Stimulated activated naive CD8-positive, alpha-beta T cell treated with anti-CD3 and anti-CD28 coated beads, Interleukin-15, Interleukin-2, amounts not matched to agents 100 ng/mL and 50 ng/mL, for 24 hours (primary cell): Measurements from ENCODE around the gene TTLL7.

ENCODE experiments used
- H3K27ac Mint-ChIP-seq: one replicate; pipeline ENCODE4 v1.8.0; 2021; ENCODE audit warnings: mild to moderate bottlenecking, mixed read lengths
- H3K27me3 Mint-ChIP-seq: one replicate; pipeline ENCODE4 v1.8.0; 2021; ENCODE audit warnings: mixed read lengths
- H3K36me3 Mint-ChIP-seq: one replicate; pipeline ENCODE4 v1.8.0; 2021; ENCODE audit warnings: low read depth, mixed read lengths
- H3K4me1 Mint-ChIP-seq: one replicate; pipeline ENCODE4 v1.8.0; 2021; ENCODE audit warnings: low read depth, mixed read lengths
- H3K4me3 Mint-ChIP-seq: one replicate; pipeline ENCODE4 v1.8.0; 2021; ENCODE audit warnings: mild to moderate bottlenecking, mixed read lengths
- H3K9me3 Mint-ChIP-seq: one replicate; pipeline ENCODE4 v1.8.0; 2021; ENCODE audit warnings: mixed read lengths

Gene TTLL7

GRCh38 chr1:83967336-83967735 is 31.6 kb downstream of the TTLL7 start:
- H3K4me3 Mint-ChIP-seq, result no peak overlapping the region
- peaks cover 12% of the 10 kb centered on the region for H3K27me3 Mint-ChIP-seq
- no peak overlapping the region for H3K27ac Mint-ChIP-seq
- no peaks in the 10 kb centered on the region for H3K36me3 Mint-ChIP-seq
- no peaks in the 10 kb centered on the region for H3K4me1 Mint-ChIP-seq
- H3K9me3 Mint-ChIP-seq, result no peaks in the 10 kb centered on the region

- peaks cover 12% of the 10 kb centered on the region for H3K27me3 Mint-ChIP-seq
- no peaks in the 10 kb centered on the region for H3K4me1 Mint-ChIP-seq
- no peaks in the 10 kb centered on the region for H3K9me3 Mint-ChIP-seq
- no peak overlapping the region for H3K27ac Mint-ChIP-seq
- no peaks in the 10 kb centered on the region for H3K36me3 Mint-ChIP-seq
- H3K4me3 Mint-ChIP-seq, result no peak overlapping the region
Observed at GRCh38 chr1:83964153-83964552, 34.8 kb downstream of the TTLL7 start.

- Mint-ChIP-seq H3K27me3 (peaks cover 5% of the 10 kb centered on the region), H3K4me1 (no peaks in the 10 kb centered on the region), H3K36me3 (no peaks in the 10 kb centered on the region), H3K4me3 (no peak overlapping the region), H3K27ac (no peak overlapping the region), H3K9me3 (no peaks in the 10 kb centered on the region)
Observed at GRCh38 chr1:83961571-83962295, 37.2 kb downstream of the TTLL7 start.

- no peak overlapping the region for H3K4me3 Mint-ChIP-seq
- H3K36me3 Mint-ChIP-seq, result no peaks in the 10 kb centered on the region
- H3K27ac Mint-ChIP-seq, result no peak overlapping the region
- H3K27me3 Mint-ChIP-seq, result peaks cover 2% of the 10 kb centered on the region
- no peaks in the 10 kb centered on the region for H3K9me3 Mint-ChIP-seq
- no peaks in the 10 kb centered on the region for H3K4me1 Mint-ChIP-seq
Observed at GRCh38 chr1:83960669-83961277, 38.2 kb downstream of the TTLL7 start.

DNA sequence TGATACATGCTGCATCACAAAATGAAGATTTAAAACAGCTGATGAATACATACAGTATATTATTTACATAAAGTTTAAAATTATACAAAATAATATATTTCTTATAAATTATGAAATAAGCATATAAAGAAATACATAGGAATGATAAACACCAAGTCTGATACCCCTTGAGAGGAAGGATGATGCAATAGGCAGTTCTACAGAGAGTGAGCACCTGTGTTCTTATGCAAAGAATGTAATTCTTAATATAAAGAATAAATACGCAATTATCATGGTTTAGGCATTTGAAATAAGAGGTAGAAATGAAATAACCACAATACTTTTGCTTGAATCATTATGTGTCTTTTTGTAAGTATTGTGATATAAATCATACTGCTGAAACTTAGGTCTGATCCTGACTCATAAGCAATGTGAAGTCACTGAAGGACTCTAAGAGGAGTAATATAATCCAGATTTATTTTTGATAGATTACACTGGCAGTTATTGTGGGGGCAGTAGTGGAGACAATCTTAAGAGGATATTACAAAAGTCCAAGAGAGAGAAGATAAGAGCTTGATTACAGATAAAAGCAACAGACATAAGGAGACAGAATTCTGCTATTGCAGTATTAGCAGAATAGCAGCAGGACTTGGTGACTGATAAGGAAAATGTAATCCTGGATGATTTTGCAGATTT is 39.0 kb downstream of the TTLL7 start:
- no peak overlapping the region for H3K4me3 Mint-ChIP-seq
- H3K27ac Mint-ChIP-seq, result no peak overlapping the region
- no peaks in the 10 kb centered on the region for H3K36me3 Mint-ChIP-seq
- peaks cover 2% of the 10 kb centered on the region for H3K27me3 Mint-ChIP-seq
- H3K9me3 Mint-ChIP-seq, result no peaks in the 10 kb centered on the region
- H3K4me1 Mint-ChIP-seq, result no peaks in the 10 kb centered on the region

- Mint-ChIP-seq H3K36me3 (no peaks in the 10 kb centered on the region), H3K9me3 (no peaks in the 10 kb centered on the region), H3K4me3 (no peak overlapping the region), H3K27me3 (peaks cover 2% of the 10 kb centered on the region), H3K4me1 (no peaks in the 10 kb centered on the region), H3K27ac (no peak overlapping the region)
Observed at GRCh38 chr1:83958704-83959103, 40.2 kb downstream of the TTLL7 start.

- peaks cover 4% of the 10 kb centered on the region for H3K27me3 Mint-ChIP-seq
- no peaks in the 10 kb centered on the region for H3K9me3 Mint-ChIP-seq
- H3K36me3 Mint-ChIP-seq, result no peaks in the 10 kb centered on the region
- H3K4me3 Mint-ChIP-seq, result no peak overlapping the region
- H3K4me1 Mint-ChIP-seq, result no peaks in the 10 kb centered on the region
- no peak overlapping the region for H3K27ac Mint-ChIP-seq
Observed at GRCh38 chr1:83954166-83954823, 44.6 kb downstream of the TTLL7 start.

DNA sequence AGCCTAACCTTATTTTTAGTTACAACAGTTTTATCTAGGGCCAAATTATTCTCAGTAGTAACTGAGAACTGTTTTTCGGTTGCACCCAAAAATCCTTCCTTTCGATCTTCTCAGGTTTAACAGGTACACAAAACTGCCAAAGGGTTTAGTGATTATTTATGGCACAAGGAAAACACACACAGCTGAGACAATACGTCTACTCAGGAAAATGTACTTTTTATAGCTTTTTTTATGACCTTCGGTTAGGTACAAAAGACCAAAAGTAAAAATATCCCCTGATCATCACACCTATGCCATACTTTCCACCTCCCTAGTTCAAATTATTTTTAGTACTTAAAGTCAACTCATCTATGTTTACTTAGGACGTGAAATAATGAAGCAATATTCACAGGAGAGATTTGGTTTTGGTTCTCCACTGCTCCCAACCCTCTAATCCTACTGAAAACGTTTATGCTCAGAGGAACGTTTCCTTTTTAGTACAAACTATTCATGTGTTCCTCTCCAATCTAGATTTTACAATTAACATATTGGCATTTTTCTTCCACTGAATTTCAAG is 48.7 kb downstream of the TTLL7 start:
- Mint-ChIP-seq H3K36me3 (no peaks in the 10 kb centered on the region), H3K4me3 (no peak overlapping the region), H3K27me3 (peaks cover 4% of the 10 kb centered on the region), H3K27ac (no peak overlapping the region), H3K9me3 (no peaks in the 10 kb centered on the region), H3K4me1 (no peaks in the 10 kb centered on the region)

- Mint-ChIP-seq H3K27me3 (peaks cover 5% of the 10 kb centered on the region), H3K36me3 (no peaks in the 10 kb centered on the region), H3K4me3 (no peak overlapping the region), H3K27ac (no peak overlapping the region), H3K4me1 (no peaks in the 10 kb centered on the region), H3K9me3 (peaks cover 12% of the 10 kb centered on the region)
Observed at GRCh38 chr1:83942914-83943313, 56.0 kb downstream of the TTLL7 start.

- Mint-ChIP-seq H3K4me1 (no peaks in the 10 kb centered on the region), H3K9me3 (no peaks in the 10 kb centered on the region), H3K27ac (no peak overlapping the region), H3K36me3 (no peaks in the 10 kb centered on the region), H3K4me3 (no peak overlapping the region), H3K27me3 (no peaks in the 10 kb centered on the region)
Observed at GRCh38 chr1:83934550-83934949, 64.4 kb downstream of the TTLL7 start.

GRCh38 chr1:83932693-83933092 is 66.2 kb downstream of the TTLL7 start:
- no peaks in the 10 kb centered on the region for H3K36me3 Mint-ChIP-seq
- no peaks in the 10 kb centered on the region for H3K4me1 Mint-ChIP-seq
- no peaks in the 10 kb centered on the region for H3K27me3 Mint-ChIP-seq
- H3K4me3 Mint-ChIP-seq, result no peak overlapping the region
- no peak overlapping the region for H3K27ac Mint-ChIP-seq
- H3K9me3 Mint-ChIP-seq, result no peaks in the 10 kb centered on the region

DNA sequence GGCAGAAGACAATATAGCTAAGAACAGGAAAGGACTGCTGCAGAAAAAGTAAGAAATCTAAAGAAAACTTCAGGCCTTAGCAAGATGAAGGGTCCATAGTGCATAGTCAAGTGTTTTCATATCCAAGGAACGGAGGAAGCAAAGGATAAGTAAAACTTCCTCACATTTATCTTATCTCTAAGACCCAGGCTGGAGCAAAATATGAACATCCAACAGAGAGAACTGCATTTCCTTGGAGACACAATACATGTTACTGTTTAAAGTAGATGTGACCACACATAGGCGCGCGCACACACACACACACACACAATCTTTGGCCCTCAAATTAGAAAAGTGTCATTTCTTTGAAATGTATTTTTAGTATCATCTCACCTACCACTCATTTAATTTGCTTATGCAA is 66.7 kb downstream of the TTLL7 start:
- H3K4me3 Mint-ChIP-seq, result no peak overlapping the region
- no peak overlapping the region for H3K27ac Mint-ChIP-seq
- no peaks in the 10 kb centered on the region for H3K27me3 Mint-ChIP-seq
- no peaks in the 10 kb centered on the region for H3K4me1 Mint-ChIP-seq
- H3K9me3 Mint-ChIP-seq, result no peaks in the 10 kb centered on the region
- H3K36me3 Mint-ChIP-seq, result no peaks in the 10 kb centered on the region

DNA sequence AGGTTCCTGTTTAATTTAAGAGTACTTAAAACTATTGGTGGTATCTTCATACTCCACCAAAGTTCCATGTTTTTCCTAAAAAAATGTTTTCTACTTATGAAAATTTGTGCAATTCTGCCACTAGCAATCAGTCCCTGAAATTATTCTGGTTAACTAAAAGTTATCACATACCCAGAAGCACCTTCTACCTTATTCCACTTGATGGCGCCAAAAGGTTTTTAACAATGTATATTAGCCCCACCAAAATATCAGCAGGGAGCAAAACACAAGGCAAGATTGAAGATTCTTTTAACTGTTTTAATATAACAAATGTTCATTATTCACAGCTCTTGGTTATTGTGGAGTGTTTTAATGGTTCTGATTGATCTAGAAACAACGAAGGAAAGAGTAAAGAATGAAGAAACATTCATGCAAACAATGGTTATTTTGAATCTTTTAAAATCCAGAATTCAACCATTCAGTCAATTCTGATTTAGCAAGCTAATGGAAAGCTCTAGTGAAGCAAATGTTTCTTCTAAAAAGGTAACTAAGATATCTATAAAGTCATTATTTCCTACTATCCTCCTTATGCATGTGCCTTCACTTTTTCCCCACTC is 67.2 kb downstream of the TTLL7 start:
- H3K27ac Mint-ChIP-seq, result no peak overlapping the region
- no peaks in the 10 kb centered on the region for H3K9me3 Mint-ChIP-seq
- no peak overlapping the region for H3K4me3 Mint-ChIP-seq
- H3K27me3 Mint-ChIP-seq, result no peaks in the 10 kb centered on the region
- H3K36me3 Mint-ChIP-seq, result no peaks in the 10 kb centered on the region
- no peaks in the 10 kb centered on the region for H3K4me1 Mint-ChIP-seq

GRCh38 chr1:83929184-83929583 is 69.7 kb downstream of the TTLL7 start:
- no peaks in the 10 kb centered on the region for H3K36me3 Mint-ChIP-seq
- no peaks in the 10 kb centered on the region for H3K27me3 Mint-ChIP-seq
- H3K9me3 Mint-ChIP-seq, result no peaks in the 10 kb centered on the region
- H3K4me1 Mint-ChIP-seq, result no peaks in the 10 kb centered on the region
- no peak overlapping the region for H3K27ac Mint-ChIP-seq
- H3K4me3 Mint-ChIP-seq, result no peak overlapping the region

DNA sequence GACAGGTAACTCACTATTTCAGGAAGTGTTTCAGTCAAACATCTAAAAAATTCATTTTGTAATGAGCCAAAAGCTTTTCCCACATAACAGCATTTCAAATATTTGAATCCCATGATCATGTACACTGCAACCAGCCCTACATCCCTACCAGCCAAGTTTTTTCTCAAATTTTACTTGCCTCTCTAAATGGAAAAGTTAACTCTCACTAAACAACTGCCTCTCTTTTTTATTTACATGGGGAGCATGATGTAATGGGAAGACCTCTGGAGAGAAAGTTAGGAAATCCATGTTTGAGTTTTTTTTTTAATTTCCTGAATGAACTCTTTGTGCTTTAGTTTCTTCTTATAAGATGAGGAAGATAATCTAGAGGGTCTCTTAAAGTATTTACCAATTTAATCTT is 70.5 kb downstream of the TTLL7 start:
- Mint-ChIP-seq H3K27me3 (no peaks in the 10 kb centered on the region), H3K9me3 (no peaks in the 10 kb centered on the region), H3K36me3 (no peaks in the 10 kb centered on the region), H3K4me1 (no peaks in the 10 kb centered on the region), H3K4me3 (no peak overlapping the region), H3K27ac (no peak overlapping the region)
